Activated CD4-positive, alpha-beta T cell treated with anti-CD3 and anti-CD28 coated beads for 48 hours (primary cell): Measurements from ENCODE around the gene OGFOD2.
A peak's percentile ranks its signal among the peaks of the same experiment; 100 is the strongest.
"Not testable (repeated sequence)": the region's sequence is repeated elsewhere in the genome, so short reads cannot be mapped to it uniquely, and the experiment has no call there.

Experiments used
- DNase-seq: peaks from one replicate; pipeline ENCODE4 v3.0.0-alpha.2; 2020

Gene OGFOD2

DNA sequence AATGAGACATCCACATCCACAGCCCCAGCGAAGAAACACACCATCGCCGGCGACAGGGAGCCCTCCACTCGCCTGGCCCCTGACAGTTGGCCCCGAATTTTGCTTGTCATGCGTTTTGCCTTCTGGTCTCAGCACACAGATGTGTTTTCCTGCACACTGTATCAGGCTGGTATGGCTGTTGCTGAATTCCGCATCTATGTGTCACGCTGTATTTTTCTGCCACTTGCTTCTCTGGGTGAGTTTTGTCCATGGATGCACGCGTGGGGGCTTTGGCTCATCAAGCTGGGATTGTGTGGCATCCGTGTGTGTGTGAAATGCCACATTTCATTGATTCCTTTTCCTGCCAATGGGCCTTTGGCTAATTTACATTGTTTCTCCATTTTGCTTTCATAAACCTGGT, 31.9 kb downstream of the OGFOD2 start:
- no peak for DNase-seq

GRCh38 chr12:123010110-123010509, 35.1 kb downstream of the OGFOD2 start:
- DNase-seq: no peak

DNA sequence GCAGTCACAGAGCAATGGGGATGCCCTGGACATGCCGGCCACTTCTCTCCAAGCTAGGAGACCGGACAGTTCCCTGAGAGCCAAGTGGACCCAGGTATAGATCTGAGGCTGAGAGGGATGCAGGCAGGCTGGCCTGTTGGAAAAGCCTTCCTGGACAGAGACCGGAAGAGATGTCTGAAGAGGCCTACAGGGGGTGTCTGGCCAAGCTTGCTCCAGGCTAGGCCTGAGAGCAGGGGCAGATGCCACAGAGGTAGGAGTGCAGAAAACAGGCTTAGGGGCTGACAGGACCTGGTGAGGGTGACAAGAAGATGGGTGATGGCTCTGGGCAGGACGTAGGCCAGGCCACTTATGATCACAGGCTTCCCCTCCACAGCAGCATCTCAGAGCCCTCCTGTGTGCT, 35.6 kb downstream of the OGFOD2 start:
- no peak for DNase-seq

DNA sequence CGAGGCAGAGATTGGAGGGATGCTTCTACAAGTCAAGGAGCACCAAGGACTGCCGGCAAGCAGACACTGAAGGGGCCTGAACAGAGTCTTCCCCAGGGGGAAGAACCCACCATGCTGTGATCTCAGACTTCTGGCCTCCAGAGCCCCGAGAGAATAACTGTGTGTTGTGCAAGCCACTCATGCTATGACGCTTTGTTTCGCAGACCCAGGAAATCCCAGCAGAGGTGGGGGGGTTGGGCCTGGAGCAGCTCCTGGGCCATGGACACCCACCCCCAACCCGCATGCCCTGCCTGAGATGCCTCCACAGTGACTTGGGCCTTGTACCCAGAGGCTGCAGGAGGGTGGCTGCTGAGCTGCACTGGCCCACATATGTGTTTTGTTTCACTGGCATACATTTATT, 36.7 kb downstream of the OGFOD2 start:
- DNase-seq: no peak

DNA sequence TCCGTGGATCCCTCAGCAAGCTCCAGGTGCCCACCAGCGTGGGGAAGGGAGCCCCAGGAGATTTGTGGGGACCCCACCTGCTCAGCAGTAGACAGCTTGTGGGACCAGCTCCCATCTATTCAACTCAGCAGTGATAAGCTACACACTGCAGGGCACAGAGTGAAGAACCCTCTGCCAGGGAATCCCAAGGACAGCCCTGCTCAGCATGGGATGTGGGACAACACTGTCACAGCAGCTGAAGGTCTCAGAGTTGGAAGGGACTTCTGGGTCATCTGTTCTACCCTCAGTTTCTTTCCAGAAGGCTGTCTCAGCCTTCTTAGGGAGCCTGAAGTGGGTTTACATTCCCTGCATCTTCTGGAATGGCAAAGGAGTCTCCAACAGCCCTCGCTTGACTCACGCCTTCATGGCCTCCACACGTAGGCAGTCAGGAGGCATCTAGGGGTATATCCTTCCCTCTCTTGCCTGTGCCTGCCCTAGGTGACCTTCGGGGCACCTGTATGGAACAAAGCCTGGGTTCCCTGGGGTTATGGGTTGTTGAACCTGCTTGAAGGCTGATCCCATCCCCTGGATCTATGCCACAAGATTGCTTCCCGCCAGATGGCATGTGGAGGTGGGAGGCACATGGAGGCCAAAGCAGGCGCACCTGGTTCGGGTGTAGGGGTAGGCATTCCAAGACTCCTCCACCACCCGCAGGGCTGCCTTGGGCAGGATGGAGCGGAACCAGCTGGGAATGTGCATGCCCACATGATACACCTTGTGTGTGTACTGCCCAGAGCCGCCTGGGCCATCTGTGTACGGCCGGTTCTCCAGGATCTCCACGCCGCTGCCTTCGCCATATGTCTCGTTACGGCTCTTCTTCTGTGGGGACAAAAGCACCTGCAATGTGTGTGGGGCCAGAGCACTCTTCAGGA, 38.4 kb downstream of the OGFOD2 start:
- DNase-seq: no peak

DNA sequence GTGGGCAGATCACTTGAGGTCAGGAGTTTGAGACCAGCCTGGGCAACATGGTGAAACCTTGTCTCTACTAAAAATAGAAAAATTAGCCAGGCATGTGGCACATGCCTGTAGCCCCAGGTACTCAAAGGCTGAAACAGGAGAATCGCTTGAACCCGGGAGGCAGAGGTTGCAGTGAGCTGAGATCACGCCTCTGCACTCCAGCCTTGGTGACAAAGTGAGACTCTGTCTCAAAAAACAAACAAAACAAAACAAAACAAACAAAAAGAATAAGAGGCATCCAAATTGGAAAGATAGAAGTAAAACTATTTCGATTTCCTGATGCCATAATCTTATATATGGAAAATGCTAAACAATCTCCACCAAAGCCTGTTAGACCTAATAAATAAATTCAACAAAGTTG, 39.4 kb downstream of the OGFOD2 start:
- not testable (repeated sequence) for DNase-seq

- no peak for DNase-seq
Measured at GRCh38 chr12:123017753-123018152, 42.7 kb downstream of the OGFOD2 start.

GRCh38 chr12:123019841-123020138, 44.7 kb downstream of the OGFOD2 start:
- no peak for DNase-seq

- no peak for DNase-seq
Measured at GRCh38 chr12:123021688-123022604, 46.9 kb downstream of the OGFOD2 start.

DNA sequence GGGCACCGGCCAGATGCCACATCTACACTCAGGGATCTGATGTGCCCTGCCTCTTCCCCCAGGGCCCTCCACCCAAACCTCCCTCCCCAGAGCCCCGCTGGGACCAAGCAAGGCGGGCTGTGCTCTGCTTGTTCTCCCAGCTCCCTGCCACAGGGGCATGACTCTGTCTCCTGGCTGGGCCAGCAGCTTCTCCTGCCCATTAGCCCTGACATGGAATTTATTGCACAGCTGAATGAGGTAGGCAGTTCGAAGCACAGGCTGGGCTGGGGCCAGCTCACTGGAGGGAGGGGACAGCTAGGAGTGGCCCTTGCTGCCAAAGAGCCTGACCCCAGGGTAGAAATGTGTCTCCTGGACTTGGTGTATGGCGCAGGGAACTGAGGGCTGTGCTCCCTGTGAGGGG, 47.8 kb downstream of the OGFOD2 start:
- DNase-seq: no peak

GRCh38 chr12:123024819-123025391, 49.9 kb downstream of the OGFOD2 start:
- peak; percentile 44 for DNase-seq

DNA sequence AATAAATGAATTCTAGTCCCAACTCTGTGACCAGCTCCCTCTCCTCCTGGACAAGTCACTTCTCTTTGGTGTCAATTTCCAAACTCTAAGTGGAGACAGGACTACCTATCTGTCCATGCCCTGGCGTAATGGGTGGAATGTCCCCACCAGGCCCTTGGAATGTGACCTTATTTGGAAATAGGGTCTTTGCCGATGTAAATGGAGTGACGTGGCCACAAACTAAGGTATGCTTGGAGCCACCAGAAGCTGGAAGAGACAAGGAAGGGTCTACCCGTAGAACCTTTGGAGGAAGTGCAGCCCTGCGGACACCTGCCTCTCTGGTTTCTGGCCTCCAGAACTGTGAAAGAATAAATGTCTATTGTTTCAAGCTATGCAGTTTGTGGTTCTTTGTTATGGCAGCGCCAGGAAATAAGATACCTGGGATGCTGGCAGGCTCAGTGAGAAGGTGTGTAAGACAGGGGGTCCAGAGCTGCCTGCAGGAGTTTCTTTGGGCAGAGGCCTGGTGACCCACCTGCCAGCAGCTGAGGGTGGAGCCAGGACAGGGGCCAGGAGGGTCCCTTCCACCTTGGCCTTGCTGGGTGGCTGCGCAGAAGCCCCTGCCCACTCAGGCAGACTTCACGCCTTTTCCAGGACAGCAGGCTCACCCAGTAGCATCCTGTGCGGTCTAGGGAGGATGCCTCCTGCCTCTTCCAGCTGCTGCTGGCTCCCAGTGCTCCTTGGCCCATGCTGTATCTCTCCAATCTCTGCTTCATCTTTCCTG, 51.2 kb downstream of the OGFOD2 start:
- no peak for DNase-seq

DNA sequence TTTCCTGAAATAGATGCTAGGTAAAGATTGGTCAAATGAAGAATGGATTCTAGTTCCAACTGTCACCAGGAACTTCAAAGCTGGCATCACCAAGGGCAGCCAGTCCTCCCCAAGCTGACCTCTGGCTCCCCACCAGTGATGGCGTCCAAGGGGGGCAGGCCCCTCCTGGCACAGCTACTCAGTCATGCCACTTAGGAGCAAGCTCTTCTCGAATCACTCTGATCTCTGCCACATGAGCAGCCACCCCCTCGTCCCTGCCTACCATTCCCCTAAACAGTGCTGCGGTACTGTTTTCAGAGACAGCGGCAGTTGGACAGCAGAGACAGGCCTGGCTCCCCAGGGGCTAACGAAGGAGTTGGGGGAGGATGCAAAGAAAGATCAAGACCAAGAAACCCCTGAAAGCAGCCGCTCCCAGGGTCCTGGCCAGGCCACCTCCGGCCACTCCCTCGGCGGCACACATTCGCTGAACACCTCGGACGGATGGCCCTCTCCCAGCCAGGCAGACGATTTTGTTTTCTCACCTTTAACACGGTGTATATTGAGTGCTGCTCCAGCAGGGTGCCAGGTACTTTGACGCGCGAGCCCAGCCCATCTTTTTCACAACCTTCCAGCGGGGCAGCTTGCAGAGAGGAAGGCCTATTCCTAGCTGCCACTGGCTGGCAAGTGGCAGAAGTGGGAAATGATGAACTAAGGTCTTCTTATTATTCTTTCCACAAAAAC, 52.8 kb downstream of the OGFOD2 start:
- DNase-seq: no peak

- DNase-seq: no peak
Measured at GRCh38 chr12:123028475-123028874, 53.4 kb downstream of the OGFOD2 start.

GRCh38 chr12:123029550-123029949, 54.5 kb downstream of the OGFOD2 start:
- DNase-seq: no peak
